ENCODE data around the gene TCEA2. TPM values are rescaled to one million over a fixed set of nuclear protein-coding genes. Genes with fewer than 3 reads are reported as not detected.

The TCEA2 gene
- total RNA-seq, 2 donors from 2014 or later = 30.1 to 48.6 TPM

DNA sequence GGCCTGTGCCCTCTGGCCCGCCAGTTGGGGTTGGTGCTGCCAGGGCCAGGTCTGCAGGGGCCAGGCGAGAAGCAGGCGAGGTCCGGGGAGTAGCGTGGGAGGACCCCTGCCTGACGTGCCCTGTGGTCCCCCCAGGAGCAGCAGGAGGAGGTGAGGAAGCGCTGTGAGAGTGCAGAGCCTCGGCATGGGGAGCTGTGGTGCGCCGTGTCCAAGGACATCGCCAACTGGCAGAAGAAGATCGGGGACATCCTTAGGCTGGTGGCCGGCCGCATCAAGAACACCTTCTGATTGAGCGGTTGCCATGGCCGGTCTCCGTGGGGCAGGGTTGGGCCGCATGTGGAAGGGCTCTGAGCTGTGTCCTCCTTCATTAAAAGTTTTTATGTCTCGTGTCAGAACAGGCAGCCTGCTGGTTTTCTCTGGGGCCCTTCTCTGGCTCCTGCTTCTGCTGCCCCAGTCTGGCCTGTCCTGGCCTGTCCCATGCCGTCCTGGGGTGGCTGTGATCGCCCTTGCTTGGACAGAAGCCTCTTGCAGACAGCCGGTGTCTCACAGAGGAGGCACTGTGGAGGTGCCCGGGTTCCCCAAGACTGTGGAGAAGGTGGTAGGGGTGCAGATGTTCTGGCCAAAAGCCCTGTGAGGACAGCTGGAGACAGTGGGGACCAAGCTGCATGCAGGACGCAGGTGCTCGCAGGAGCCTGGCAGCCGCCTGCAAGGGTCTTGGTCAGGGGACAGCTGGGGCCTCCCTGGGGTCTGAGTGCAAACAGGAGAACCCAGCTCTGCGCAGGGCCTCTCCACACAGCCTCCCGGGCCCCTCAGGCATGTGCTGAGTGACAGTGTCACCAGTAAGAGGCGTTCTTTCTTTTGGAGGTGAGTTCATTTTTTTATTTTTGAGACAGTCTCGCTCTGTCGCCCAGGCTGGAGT lies 30.0 kb upstream of the TCEA2 start:
- ATAC-seq (ENCODE audit: insufficient number of reproducible peaks, low FRiP score, low read depth) = no peak
- no peak for DNase-seq (ENCODE audit: low spot score)
- TF ChIP-seq, protein P1, sequence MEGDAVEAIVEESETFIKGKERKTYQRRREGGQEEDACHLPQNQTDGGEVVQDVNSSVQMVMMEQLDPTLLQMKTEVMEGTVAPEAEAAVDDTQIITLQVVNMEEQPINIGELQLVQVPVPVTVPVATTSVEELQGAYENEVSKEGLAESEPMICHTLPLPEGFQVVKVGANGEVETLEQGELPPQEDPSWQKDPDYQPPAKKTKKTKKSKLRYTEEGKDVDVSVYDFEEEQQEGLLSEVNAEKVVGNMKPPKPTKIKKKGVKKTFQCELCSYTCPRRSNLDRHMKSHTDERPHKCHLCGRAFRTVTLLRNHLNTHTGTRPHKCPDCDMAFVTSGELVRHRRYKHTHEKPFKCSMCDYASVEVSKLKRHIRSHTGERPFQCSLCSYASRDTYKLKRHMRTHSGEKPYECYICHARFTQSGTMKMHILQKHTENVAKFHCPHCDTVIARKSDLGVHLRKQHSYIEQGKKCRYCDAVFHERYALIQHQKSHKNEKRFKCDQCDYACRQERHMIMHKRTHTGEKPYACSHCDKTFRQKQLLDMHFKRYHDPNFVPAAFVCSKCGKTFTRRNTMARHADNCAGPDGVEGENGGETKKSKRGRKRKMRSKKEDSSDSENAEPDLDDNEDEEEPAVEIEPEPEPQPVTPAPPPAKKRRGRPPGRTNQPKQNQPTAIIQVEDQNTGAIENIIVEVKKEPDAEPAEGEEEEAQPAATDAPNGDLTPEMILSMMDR (IDR thresholded peaks at IDR 0.05) = no peak
- Histone ChIP-seq H3K27me3 (replicated peaks; ENCODE audit: insufficient read depth) (no peaks in the 10 kb centered on the region), H3K4me1 (ENCODE audit: control insufficient read depth in 1 of 2, low read depth in 2 of 2) (peaks cover 0 to 2% of the 10 kb centered on the region in 2 donors), H3K4me3 (no peak overlapping the region), H3K36me3 (peaks cover 43% of the 10 kb centered on the region), H3K27ac (no peak overlapping the region), H3K9me3 (no peaks in the 10 kb centered on the region)

DNA sequence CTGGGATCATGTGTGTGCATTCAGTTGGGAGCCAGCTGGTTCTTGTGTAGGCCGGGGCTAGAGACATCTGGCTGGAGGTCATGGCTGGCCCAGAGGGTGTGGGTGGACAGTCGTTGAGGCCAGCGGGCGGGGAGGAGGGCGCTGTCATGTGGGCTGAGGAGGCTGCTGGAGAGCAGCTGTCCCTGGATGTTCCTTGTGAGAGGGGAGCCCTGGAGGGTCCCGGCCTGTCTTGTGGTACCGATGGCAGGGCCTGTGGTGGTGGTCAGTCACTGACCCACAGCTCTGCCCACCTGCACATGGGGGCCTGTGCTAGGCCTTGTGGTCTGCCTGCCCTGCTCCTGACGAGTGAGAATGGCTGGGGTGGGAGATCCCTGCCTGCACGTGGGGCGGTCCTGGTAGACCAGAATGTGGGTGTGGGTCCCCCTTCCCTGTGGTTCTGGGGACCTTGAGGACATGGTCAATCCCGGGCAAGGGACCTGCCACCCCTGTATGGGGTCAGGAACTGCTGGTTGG lies 29.0 kb upstream of the TCEA2 start:
- peaks cover 32% of the 10 kb centered on the region for H3K36me3 ChIP-seq
- ATAC-seq (ENCODE audit: insufficient number of reproducible peaks, low FRiP score, low read depth) (no peak), DNase-seq (ENCODE audit: low spot score) (no peak)
- peaks cover 9% of the 10 kb centered on the region in 2 donors for H3K4me1 ChIP-seq (ENCODE audit: control insufficient read depth in 1 of 2, low read depth in 2 of 2)
- no peak overlapping the region for H3K4me3 ChIP-seq
- no peak overlapping the region for H3K27ac ChIP-seq
- H3K27me3 ChIP-seq (replicated peaks; ENCODE audit: insufficient read depth) = no peaks in the 10 kb centered on the region
- TF ChIP-seq, protein P1 (IDR thresholded peaks at IDR 0.05) = no peak
- H3K9me3 ChIP-seq = no peaks in the 10 kb centered on the region

DNA sequence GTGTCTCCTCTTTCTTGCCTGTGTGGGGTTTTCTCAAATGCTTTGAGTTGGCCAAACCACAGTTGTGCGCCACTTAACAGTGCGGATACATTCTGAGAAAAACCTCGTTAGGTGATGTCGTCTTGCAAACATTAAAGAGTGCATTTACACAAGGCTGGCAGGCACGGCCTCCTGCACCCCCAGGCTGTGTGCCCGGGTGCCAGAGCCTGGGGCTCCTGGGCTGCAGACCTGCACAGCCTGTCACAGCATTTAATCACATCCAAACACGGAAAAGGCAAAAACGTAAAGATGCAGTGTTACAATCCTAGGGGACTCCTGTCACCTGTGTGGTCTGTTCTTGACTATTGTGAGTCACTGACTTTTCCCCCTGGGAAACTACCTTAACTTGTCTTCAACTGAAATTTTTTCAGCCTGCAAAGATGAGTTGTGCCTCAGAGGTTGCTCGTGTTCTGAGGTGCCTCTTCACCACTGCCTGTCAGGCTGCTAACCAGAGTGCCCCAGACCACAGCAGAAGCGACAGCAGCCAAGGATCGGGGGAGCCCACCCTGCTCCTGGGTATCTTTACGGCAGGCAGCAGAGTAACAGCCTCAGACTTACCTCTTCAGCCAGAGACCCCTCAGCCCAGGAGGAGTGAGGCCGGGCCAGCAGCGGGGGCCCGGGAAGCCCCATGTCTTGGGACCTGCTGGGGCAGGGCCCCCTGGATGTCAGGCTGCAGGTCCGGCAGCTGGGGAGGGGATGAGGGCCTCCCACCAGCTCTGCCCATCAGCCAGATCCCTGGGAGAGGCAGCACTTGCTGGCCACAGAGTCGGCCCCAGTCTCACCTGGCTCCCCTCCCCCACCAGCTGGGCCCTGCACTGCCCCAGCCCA lies 27.7 kb upstream of the TCEA2 start:
- peaks cover 20% of the 10 kb centered on the region for H3K36me3 ChIP-seq
- H3K27ac ChIP-seq = no peak overlapping the region
- H3K4me1 ChIP-seq (ENCODE audit: control insufficient read depth in 1 of 2, low read depth in 2 of 2) = peaks cover 9 to 11% of the 10 kb centered on the region in 2 donors
- H3K9me3 ChIP-seq = no peaks in the 10 kb centered on the region
- H3K4me3 ChIP-seq = no peak overlapping the region
- DNase-seq (ENCODE audit: low spot score) = no peak
- TF ChIP-seq, protein P1 (IDR thresholded peaks at IDR 0.05) = no peak
- no peaks in the 10 kb centered on the region for H3K27me3 ChIP-seq (replicated peaks; ENCODE audit: insufficient read depth)
- ATAC-seq (ENCODE audit: insufficient number of reproducible peaks, low FRiP score, low read depth) = no peak

DNA sequence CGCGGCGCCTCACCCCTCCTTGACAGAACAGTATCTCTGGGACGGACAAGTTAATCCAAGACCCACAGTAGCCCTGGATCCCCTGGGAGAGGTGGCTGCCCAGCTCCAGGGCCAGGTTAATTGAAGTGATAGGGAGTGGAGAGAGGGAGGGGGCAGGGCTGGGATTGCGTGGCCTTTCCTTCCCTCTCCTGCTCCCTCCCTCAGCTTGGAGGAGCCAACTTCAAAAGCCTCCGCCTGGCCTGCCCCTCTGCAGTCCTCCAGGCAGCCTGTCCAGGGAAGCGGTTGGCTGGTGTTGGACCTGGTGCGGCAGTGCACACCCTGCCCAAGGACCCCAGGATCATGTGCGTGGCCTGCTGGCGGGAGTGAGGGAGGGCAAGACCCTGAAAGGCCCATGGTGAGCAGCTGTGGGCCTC lies 27.1 kb upstream of the TCEA2 start, which contains the start of gene C20orf204:
Gene C20orf204, plus strand, starts transcription at position 250 of the 413 bp plus-strand sequence. Its CDS starts 142 bp downstream, at position 392.
- H3K9me3 ChIP-seq = no peaks in the 10 kb centered on the region
- ATAC-seq (ENCODE audit: insufficient number of reproducible peaks, low FRiP score, low read depth) (no peak), DNase-seq (ENCODE audit: low spot score) (no peak)
- no peak within 1 kb of the TSS for H3K27ac ChIP-seq
- no peaks in the 10 kb centered on the region for H3K27me3 ChIP-seq (replicated peaks; ENCODE audit: insufficient read depth)
- peaks cover 13% of the 10 kb centered on the region for H3K36me3 ChIP-seq
- TF ChIP-seq, protein P1 (IDR thresholded peaks at IDR 0.05) = no peak
- peaks cover 9 to 11% of the 10 kb centered on the region in 2 donors for H3K4me1 ChIP-seq (ENCODE audit: control insufficient read depth in 1 of 2, low read depth in 2 of 2)
- H3K4me3 ChIP-seq = no peak within 1 kb of the TSS

Data from thoracic aorta (tissue), 2 donors.